A673 (cell line): ENCODE measurements around the gene COX6B1. TPM values are rescaled to one million over a fixed set of nuclear protein-coding genes. Genes with fewer than 3 reads are reported as not detected.
A peak's percentile ranks its signal among the peaks of the same experiment; 100 is the strongest.

ENCODE experiments used
- BruUV-seq: library from RNA; stranded (reverse); fragments of 400-500 nt; replicated peaks from 2 replicates; lab custom pipeline; 2021; lab: Mats Ljungman, UMichigan
- CTCF ChIA-PET: fragments of 300-600 bp; sonication (Branson Sonifier 250); formaldehyde crosslinking; loops from one replicate; lab custom pipeline; 2022; ENCODE audit warnings: antibody characterized with exemption; lab: Charles Lee
- POLR2A ChIA-PET: fragments of 300-600 bp; sonication (Branson Sonifier 250); formaldehyde crosslinking; loops from one replicate; lab custom pipeline; 2022; ENCODE audit warnings: antibody characterized with exemption; ENCODE audit not compliant: low non-redundant PET; lab: Charles Lee
- DNase-seq: peaks from one replicate; pipeline ENCODE4 v3.0.0-alpha.2; 2015; ENCODE audit warnings: low spot score
- H3K27ac ChIP-seq: fragments of 200-600 bp; sonication (generic); 2 replicates; pipeline ENCODE4 v1.5.1; 2016; ENCODE audit warnings: mixed run types, low read depth, mild to moderate bottlenecking, mixed read lengths, antibody characterized with exemption, low read length; ENCODE audit not compliant: poor library complexity, severe bottlenecking
- H3K27me3 ChIP-seq: fragments of 200-600 bp; sonication (generic); replicated peaks from 2 replicates; pipeline ENCODE4 v1.6.1; 2017; ENCODE audit warnings: mixed run types, low read depth, mild to moderate bottlenecking, mixed read lengths, antibody characterized with exemption, low read length; ENCODE audit not compliant: insufficient read depth, poor library complexity
- H3K36me3 ChIP-seq: fragments of 200-600 bp; sonication (generic); 2 replicates; pipeline ENCODE4 v1.6.1; 2016; ENCODE audit warnings: mixed run types, mild to moderate bottlenecking, mixed read lengths, antibody characterized with exemption, low read length; ENCODE audit not compliant: insufficient read depth, poor library complexity, severe bottlenecking
- H3K4me1 ChIP-seq: fragments of 200-600 bp; sonication (generic); 2 replicates; pipeline ENCODE4 v1.6.1; 2017; ENCODE audit warnings: mixed run types, mild to moderate bottlenecking, mixed read lengths, antibody characterized with exemption, low read length; ENCODE audit not compliant: insufficient read depth, poor library complexity, severe bottlenecking
- H3K4me3 ChIP-seq: fragments of 200-600 bp; sonication (generic); 2 replicates; pipeline ENCODE4 v1.5.1; 2016; ENCODE audit warnings: low read depth, mixed run types, mild to moderate bottlenecking, mixed read lengths, low read length; ENCODE audit not compliant: poor library complexity, severe bottlenecking
- H3K9me3 ChIP-seq: fragments of 200-600 bp; sonication (generic); 2 replicates; pipeline ENCODE4 v1.6.1; 2016; ENCODE audit warnings: mixed run types, low read depth, mild to moderate bottlenecking, mixed read lengths, antibody characterized with exemption, low read length; ENCODE audit not compliant: poor library complexity, severe bottlenecking
- CTCF ChIP-seq: fragments of 300-800, 200-600 bp; sonication (generic); conservative IDR thresholded peaks from 2 replicates; pipeline ENCODE4 v1.5.1; 2017; ENCODE audit warnings: low read depth, mild to moderate bottlenecking, antibody characterized with exemption, low read length, moderate library complexity, mixed read lengths
- EZH2 ChIP-seq: fragments of 200-600 bp; sonication (generic); IDR thresholded peaks from 2 replicates; pipeline ENCODE4 v1.6.1; 2017; ENCODE audit warnings: borderline replicate concordance, low read depth, mild to moderate bottlenecking, mixed read lengths, antibody characterized with exemption, low read length; ENCODE audit not compliant: poor library complexity, severe bottlenecking
- intact Hi-C: fragments of 100-400 bp; cut with micrococcal nuclease; formaldehyde crosslinking; loops from one replicate; pipeline ENCODE4 v1.10.0; 2022; ENCODE audit not compliant: unreplicated experiment
- total RNA-seq: library from RNA; stranded (reverse); gene quantifications from 2 replicates; pipeline ENCODE4 v1.2.3, GENCODE V29; 2021

Gene COX6B1
- total RNA-seq, 1 experiment from 2014 or later, result 467 TPM

DNA sequence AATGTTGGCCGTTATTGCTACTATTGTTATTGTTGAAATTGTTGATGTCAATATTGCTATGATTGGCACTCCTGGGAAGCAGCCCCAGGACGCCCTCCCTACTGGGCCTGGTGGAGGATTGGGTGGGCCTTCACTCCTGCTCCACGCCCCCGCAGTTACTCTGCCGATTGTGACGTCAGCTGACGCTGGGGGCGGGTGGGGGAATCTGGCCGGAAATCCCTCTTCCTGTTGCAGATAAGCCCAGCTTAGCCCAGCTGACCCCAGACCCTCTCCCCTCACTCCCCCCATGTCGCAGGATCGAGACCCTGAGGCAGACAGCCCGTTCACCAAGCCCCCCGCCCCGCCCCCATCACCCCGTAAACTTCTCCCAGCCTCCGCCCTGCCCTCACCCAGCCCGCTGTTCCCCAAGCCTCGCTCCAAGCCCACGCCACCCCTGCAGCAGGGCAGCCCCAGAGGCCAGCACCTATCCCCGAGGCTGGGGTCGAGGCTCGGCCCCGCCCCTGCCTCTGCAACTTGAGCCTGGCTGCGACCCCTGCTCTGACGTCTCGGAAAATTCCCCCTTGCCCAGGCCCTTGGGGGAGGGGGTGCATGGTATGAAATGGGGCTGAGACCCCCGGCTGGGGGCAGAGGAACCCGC, 6.5 kb upstream of the COX6B1 start, which contains the start of gene ETV2:
Gene ETV2 (plus strand): TSS at position 231 of the 637 bp plus-strand sequence. CDS start 716 bp downstream, outside the sequence.
- intact Hi-C loops, result loop anchor here (10.0 kb wide), 1 partner anchor 287 kb away; the partner anchor contains the start of gene FFAR3
- Histone ChIP-seq H3K9me3 (no peaks in the 10 kb centered on the region), H3K4me3 (no peak within 1 kb of the TSS), H3K4me1 (peaks cover 17% of the 10 kb centered on the region), H3K27me3 (no peaks in the 10 kb centered on the region), H3K36me3 (peaks cover 16% of the 10 kb centered on the region), H3K27ac (peak within 1 kb of the TSS; percentile 85)
- ChIA-PET CTCF (no interaction called here), POLR2A (interaction anchor here (0.7 kb wide), 1 partner anchor 93 kb away, joined by 3 read pairs; no protein-coding TSS in a partner anchor)
- TF ChIP-seq CTCF, result no peak
- TF ChIP-seq EZH2, result no peak
- DNase-seq, result peak; percentile 62
- no TSS peak for BruUV-seq

DNA sequence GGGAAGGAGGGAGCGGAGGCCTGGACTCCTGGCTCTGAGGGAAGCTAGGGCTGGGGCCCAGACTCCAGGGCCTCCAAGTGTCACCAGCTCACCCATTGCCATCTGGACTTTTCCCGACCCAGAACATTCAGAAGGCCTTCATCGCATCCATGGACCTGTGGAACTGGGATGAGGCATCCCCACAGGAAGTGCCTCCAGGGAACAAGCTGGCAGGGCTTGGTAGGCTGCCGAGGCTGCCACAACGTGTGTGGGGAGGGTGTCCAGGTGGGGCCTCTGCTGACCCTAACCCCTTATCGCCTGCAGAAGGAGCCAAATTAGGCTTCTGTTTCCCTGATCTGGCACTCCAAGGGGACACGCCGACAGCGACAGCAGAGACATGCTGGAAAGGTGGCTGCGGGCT, 5.8 kb upstream of the COX6B1 start:
- BruUV-seq, result no TSS peak
- peak overlapping the region; percentile 85 for H3K27ac ChIP-seq
- H3K9me3 ChIP-seq, result no peaks in the 10 kb centered on the region
- DNase-seq, result no peak
- H3K4me3 ChIP-seq, result no peak overlapping the region
- no peak for TF ChIP-seq EZH2
- TF ChIP-seq CTCF, result no peak
- ChIA-PET POLR2A (interaction anchor here (0.6 to 0.7 kb wide), 2 partner anchors 29 to 93 kb away, joined by 3 to 4 read pairs; no protein-coding TSS in a partner anchor), CTCF (interaction anchor here (0.5 kb wide), 1 partner anchor 178 kb away, joined by 9 read pairs; no protein-coding TSS in a partner anchor)
- intact Hi-C loops, result loop anchor here (10.0 kb wide), 1 partner anchor 288 kb away; the partner anchor contains the start of gene FFAR3
- no peaks in the 10 kb centered on the region for H3K27me3 ChIP-seq
- peaks cover 10% of the 10 kb centered on the region for H3K36me3 ChIP-seq
- H3K4me1 ChIP-seq, result peaks cover 17% of the 10 kb centered on the region

DNA sequence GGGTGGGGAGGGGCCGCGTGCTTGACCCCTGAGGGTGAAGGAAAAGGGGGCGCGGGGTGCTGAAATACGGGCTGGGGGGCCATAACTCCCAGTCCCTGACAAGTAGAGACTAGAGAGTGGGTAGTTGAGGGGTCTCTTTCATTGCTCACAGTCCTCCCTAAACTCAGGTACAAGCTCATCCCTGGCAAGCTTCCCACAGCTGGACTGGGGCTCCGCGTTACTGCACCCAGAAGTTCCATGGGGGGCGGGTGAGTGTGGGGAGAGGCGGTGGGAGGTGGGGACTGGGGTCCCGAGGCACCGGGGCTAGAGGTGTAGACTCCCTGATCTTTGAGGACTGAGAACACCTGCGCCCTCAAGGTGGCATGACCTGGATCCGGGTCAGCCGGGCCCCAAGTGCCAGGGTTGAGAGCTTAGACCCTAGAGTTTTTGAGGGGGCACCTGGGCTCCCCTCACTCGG, 5.3 kb upstream of the COX6B1 start:
- intact Hi-C loops, result loop anchor here (10.0 kb wide), 1 partner anchor 288 kb away; the partner anchor contains the start of gene FFAR3
- Histone ChIP-seq H3K36me3 (peaks cover 6% of the 10 kb centered on the region), H3K27me3 (no peaks in the 10 kb centered on the region), H3K27ac (peak overlapping the region; percentile 85), H3K9me3 (no peaks in the 10 kb centered on the region), H3K4me3 (peak overlapping the region; percentile 60), H3K4me1 (peaks cover 17% of the 10 kb centered on the region)
- CTCF ChIA-PET, result interaction anchor here (0.5 kb wide), 1 partner anchor 177 kb away, joined by 9 read pairs; no protein-coding TSS in a partner anchor
- BruUV-seq, result no TSS peak
- DNase-seq, result no peak
- POLR2A ChIA-PET, result interaction anchor here (0.6 kb wide), 1 partner anchor 30 kb away, joined by 4 read pairs; no protein-coding TSS in a partner anchor
- no peak for TF ChIP-seq CTCF
- TF ChIP-seq EZH2, result no peak
